ENCODE results near the gene ZNF334.

The ZNF334 gene

GRCh38 chr20:46512943-46513844 is at the start of gene ZNF334:
Gene ZNF334 (minus strand): TSS chr20:46513559. CDS start chr20:46512102, 1,457 bp downstream.
- H3K27ac ChIP-seq: peak within 1 kb of the TSS; percentile 9 to 60
- intact Hi-C loops (cut with DNase I; ENCODE audit: low total_unique reads): no loop called here
- peak; percentile 21 to 70 for DNase-seq

GRCh38 chr20:46562373-46563169 is 49.2 kb upstream of the ZNF334 start:
- H3K36me3 ChIP-seq: no peaks in the 10 kb centered on the region
- intact Hi-C loops (cut with DNase I; ENCODE audit: low total_unique reads): no loop called here
- peak overlapping the region; percentile 38 to 47 for H3K4me3 ChIP-seq
- peaks cover 0 to 16% (median 5%) of the 10 kb centered on the region in 4 donors for H3K4me1 ChIP-seq
- peak; percentile 80 to 85 for DNase-seq
- H3K9me3 ChIP-seq: no peaks in the 10 kb centered on the region
- H3K27ac ChIP-seq: peak overlapping the region; percentile 58 to 74
- no peaks in the 10 kb centered on the region for H3K27me3 ChIP-seq
- peak; percentile 72 to 88 for TF ChIP-seq CTCF (IDR thresholded peaks at IDR 0.05)

More at GRCh38 chr20:46512943-46513844, at the start of gene ZNF334:
- Histone ChIP-seq H3K4me1 (peaks cover 0 to 4% (median 0%) of the 10 kb centered on the region in 4 donors), H3K36me3 (no peaks in the 10 kb centered on the region), H3K9me3 (no peaks in the 10 kb centered on the region), H3K4me3 (peak within 1 kb of the TSS; percentile 59 to 62), H3K27me3 (no peaks in the 10 kb centered on the region)
- TF ChIP-seq CTCF (IDR thresholded peaks at IDR 0.05): no peak

- peaks cover 0 to 21% (median 5%) of the 10 kb centered on the region in 4 donors for H3K4me1 ChIP-seq
- no peaks in the 10 kb centered on the region for H3K36me3 ChIP-seq
- no peaks in the 10 kb centered on the region for H3K9me3 ChIP-seq
- H3K27me3 ChIP-seq: no peaks in the 10 kb centered on the region
- peak overlapping the region; percentile 58 to 74 for H3K27ac ChIP-seq
- H3K4me3 ChIP-seq: peak overlapping the region; percentile 38 to 47
- intact Hi-C loops (cut with DNase I; ENCODE audit: low total_unique reads): no loop called here
- DNase-seq: no peak
- TF ChIP-seq CTCF (IDR thresholded peaks at IDR 0.05): no peak
Observed at GRCh38 chr20:46562009-46562372, 48.6 kb upstream of the ZNF334 start.

- no peak overlapping the region for H3K27ac ChIP-seq
- H3K36me3 ChIP-seq: no peaks in the 10 kb centered on the region
- no peaks in the 10 kb centered on the region for H3K9me3 ChIP-seq
- DNase-seq: no peak
- no peak for TF ChIP-seq CTCF (IDR thresholded peaks at IDR 0.05)
- H3K4me3 ChIP-seq: no peak overlapping the region
- peaks cover 0 to 21% (median 5%) of the 10 kb centered on the region in 4 donors for H3K4me1 ChIP-seq
- intact Hi-C loops (cut with DNase I; ENCODE audit: low total_unique reads): no loop called here
- H3K27me3 ChIP-seq: peaks cover 0 to 9% of the 10 kb centered on the region in 2 donors
Observed at GRCh38 chr20:46559685-46560440, 46.5 kb upstream of the ZNF334 start.

- Histone ChIP-seq H3K36me3 (no peaks in the 10 kb centered on the region), H3K9me3 (no peaks in the 10 kb centered on the region), H3K4me3 (no peak overlapping the region), H3K27me3 (peaks cover 0 to 9% of the 10 kb centered on the region in 2 donors), H3K27ac (no peak overlapping the region), H3K4me1 (peaks cover 0 to 21% (median 5%) of the 10 kb centered on the region in 4 donors)
- no peak for DNase-seq
- intact Hi-C loops (cut with DNase I; ENCODE audit: low total_unique reads): no loop called here
- TF ChIP-seq CTCF (IDR thresholded peaks at IDR 0.05): no peak
Observed at GRCh38 chr20:46559001-46559400, 45.6 kb upstream of the ZNF334 start.
